Measurements from ENCODE around the gene CENPT.

GRCh38 chr16:67878846-67879245 is 31.4 kb upstream of the CENPT start:
- no peak for TF ChIP-seq CTCF (IDR thresholded peaks at IDR 0.05)
- TF ChIP-seq POLR2A (IDR thresholded peaks at IDR 0.05), result no peak

Data from thyroid gland (tissue), 4 donors.